Measurements from ENCODE around the gene EGR1. TPM values are rescaled to one million over a fixed set of nuclear protein-coding genes. Genes with fewer than 3 reads are reported as not detected.

Gene EGR1
- polyA plus RNA-seq, 1 of the 3 experiments (the other 2 are of a cell fraction), result 48.0 TPM

DNA sequence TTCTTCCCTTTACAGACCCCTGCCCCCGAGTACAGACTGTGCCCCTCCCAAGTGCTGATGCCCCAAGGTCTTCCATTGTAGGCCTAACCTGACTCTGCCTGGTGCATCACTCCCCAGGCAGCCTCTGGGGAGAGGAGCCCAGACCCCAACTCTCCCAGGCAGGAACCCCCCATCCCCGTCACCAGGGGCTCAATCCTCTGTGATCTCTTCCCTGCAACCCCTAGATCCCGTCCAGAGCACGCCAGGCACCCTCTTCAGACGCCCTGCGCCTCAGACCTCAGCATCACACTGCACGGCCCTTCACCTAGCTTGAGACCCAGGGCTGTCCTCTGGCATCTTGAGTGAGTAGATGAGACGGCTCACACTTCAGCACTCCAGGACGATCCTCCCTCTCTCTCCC lies 6.4 kb upstream of the EGR1 start:
- ChIA-PET POLR2A (no interaction called here), CTCF (interaction anchor here (8.7 to 11.7 kb wide), 2 partner anchors 9 to 41 kb away, joined by 131 to 196 read pairs; no protein-coding TSS in a partner anchor)
- 69% methylated on average over 9 of the region's 9 CpGs for WGBS (ENCODE audit: low lambda C conversion rate)

DNA sequence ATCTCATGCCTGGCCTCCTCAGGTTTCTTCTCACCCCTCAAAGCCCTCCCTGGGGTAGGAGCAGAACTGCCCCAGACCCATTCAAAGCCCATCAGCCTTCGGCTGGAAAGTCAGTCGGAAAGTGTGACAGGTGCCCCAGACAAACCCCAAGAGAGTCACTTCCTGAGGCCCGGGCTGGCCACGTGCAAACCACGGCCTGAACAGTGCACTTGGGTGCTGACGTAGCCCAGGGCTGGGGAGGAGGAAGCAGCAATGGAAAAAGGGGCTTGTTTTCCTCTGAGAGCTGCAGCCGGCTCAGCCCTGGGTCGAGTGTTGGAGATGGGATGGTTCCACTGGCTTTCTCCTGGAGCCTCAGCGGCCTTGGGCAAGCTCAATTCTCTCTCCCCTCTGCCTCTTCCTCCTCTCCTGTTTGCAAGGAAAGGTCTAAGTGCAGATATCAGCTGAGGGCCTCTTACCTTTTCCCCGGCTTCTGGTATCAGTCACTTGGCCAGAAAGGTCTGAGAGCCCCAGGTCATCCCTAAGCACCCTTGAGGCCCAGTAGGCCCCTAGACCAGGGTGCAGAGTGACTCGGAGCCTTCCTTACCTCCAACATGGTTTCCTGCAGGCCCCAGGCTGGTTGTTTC lies 5.9 kb upstream of the EGR1 start:
- H3K9me2 ChIP-seq, result no peaks in the 10 kb centered on the region
- CTCF ChIA-PET, result interaction anchor here (8.7 to 11.7 kb wide), 2 partner anchors 10 to 41 kb away, joined by 131 to 196 read pairs; no protein-coding TSS in a partner anchor
- POLR2A ChIA-PET, result no interaction called here
- TF ChIP-seq RAD21 (IDR thresholded peaks at IDR 0.05; ENCODE audit: low read length) (no peak), FOXJ3 (CRISPR knock-in tag; IDR thresholded peaks at IDR 0.05) (no peak), TEAD4 (IDR thresholded peaks at IDR 0.05; ENCODE audit: borderline replicate concordance, insufficient read depth) (no peak), RFX5 (IDR thresholded peaks at IDR 0.05; ENCODE audit: low read length) (no peak), EP300 (IDR thresholded peaks at IDR 0.05; ENCODE audit: borderline replicate concordance in 1 of 2, low read depth in 1 of 2, low read length in 1 of 2) (no peak), TCF12 (IDR thresholded peaks at IDR 0.05) (no peak), EZH2phosphoT487 (IDR thresholded peaks at IDR 0.05; ENCODE audit: borderline replicate concordance, low read depth) (no peak), MEF2A (IDR thresholded peaks at IDR 0.05; ENCODE audit: borderline replicate concordance, low read depth) (no peak), GABPA (IDR thresholded peaks at IDR 0.05; ENCODE audit: low read depth) (no peak), RXRA (IDR thresholded peaks at IDR 0.05; ENCODE audit: borderline replicate concordance, low read depth) (no peak), FOXM1 (IDR thresholded peaks at IDR 0.05; ENCODE audit: low read depth) (no peak)
- TF ChIP-seq, protein P1, sequence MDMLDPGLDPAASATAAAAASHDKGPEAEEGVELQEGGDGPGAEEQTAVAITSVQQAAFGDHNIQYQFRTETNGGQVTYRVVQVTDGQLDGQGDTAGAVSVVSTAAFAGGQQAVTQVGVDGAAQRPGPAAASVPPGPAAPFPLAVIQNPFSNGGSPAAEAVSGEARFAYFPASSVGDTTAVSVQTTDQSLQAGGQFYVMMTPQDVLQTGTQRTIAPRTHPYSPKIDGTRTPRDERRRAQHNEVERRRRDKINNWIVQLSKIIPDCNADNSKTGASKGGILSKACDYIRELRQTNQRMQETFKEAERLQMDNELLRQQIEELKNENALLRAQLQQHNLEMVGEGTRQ (IDR thresholded peaks at IDR 0.05; ENCODE audit: borderline replicate concordance, low read depth, low read length), result no peak
- TF ChIP-seq, protein P2, sequence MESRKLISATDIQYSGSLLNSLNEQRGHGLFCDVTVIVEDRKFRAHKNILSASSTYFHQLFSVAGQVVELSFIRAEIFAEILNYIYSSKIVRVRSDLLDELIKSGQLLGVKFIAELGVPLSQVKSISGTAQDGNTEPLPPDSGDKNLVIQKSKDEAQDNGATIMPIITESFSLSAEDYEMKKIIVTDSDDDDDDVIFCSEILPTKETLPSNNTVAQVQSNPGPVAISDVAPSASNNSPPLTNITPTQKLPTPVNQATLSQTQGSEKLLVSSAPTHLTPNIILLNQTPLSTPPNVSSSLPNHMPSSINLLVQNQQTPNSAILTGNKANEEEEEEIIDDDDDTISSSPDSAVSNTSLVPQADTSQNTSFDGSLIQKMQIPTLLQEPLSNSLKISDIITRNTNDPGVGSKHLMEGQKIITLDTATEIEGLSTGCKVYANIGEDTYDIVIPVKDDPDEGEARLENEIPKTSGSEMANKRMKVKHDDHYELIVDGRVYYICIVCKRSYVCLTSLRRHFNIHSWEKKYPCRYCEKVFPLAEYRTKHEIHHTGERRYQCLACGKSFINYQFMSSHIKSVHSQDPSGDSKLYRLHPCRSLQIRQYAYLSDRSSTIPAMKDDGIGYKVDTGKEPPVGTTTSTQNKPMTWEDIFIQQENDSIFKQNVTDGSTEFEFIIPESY (IDR thresholded peaks at IDR 0.05; ENCODE audit: borderline replicate concordance, low read depth), result no peak

More for the DNA sequence above, 6.4 kb upstream of the EGR1 start:
- Histone ChIP-seq H3K9ac (no peak overlapping the region), H3K9me2 (no peaks in the 10 kb centered on the region), H3K27ac (ENCODE audit: low read depth in 2 of 2, low read length in 1 of 2) (no peak overlapping the region), H3K36me3 (replicated peaks in 1 of 2; ENCODE audit: control insufficient read depth in 1 of 2, insufficient read depth in 2 of 2, low read length in 1 of 2) (no peaks in the 10 kb centered on the region), H3K9me3 (no peaks in the 10 kb centered on the region), H3F3A (replicated peaks; ENCODE audit: insufficient read depth) (no peaks in the 10 kb centered on the region), H3K4me3 (ENCODE audit: low read depth in 2 of 2, low read length in 1 of 2) (no peak overlapping the region), H4K20me1 (ENCODE audit: insufficient read depth) (no peaks in the 10 kb centered on the region), H3K27me3 (ENCODE audit: insufficient read depth) (no peaks in the 10 kb centered on the region), H3K79me2 (ENCODE audit: insufficient read depth) (no peaks in the 10 kb centered on the region), H2AFZ (ENCODE audit: low read depth) (no peak overlapping the region), H3K4me2 (no peak overlapping the region), H3K4me1 (ENCODE audit: control insufficient read depth in 1 of 2, insufficient read depth in 2 of 2, low read depth in 1 of 2, low read length in 1 of 2) (peaks cover 0 to 6% of the 10 kb centered on the region in 2 experiments; a peak in 1 of 4 replicates)
- no peak for DNase-seq
- TF ChIP-seq FOXJ3 (CRISPR knock-in tag; IDR thresholded peaks at IDR 0.05) (no peak), TCF12 (IDR thresholded peaks at IDR 0.05) (no peak), GABPA (IDR thresholded peaks at IDR 0.05; ENCODE audit: low read depth) (no peak), JUND (IDR thresholded peaks at IDR 0.05) (no peak), RCOR1 (IDR thresholded peaks at IDR 0.05; ENCODE audit: low read length) (no peak), EZH2phosphoT487 (IDR thresholded peaks at IDR 0.05; ENCODE audit: borderline replicate concordance, low read depth) (no peak), MEF2A (IDR thresholded peaks at IDR 0.05; ENCODE audit: borderline replicate concordance, low read depth) (no peak)
- TF ChIP-seq, protein P3, sequence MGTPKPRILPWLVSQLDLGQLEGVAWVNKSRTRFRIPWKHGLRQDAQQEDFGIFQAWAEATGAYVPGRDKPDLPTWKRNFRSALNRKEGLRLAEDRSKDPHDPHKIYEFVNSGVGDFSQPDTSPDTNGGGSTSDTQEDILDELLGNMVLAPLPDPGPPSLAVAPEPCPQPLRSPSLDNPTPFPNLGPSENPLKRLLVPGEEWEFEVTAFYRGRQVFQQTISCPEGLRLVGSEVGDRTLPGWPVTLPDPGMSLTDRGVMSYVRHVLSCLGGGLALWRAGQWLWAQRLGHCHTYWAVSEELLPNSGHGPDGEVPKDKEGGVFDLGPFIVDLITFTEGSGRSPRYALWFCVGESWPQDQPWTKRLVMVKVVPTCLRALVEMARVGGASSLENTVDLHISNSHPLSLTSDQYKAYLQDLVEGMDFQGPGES (IDR thresholded peaks at IDR 0.05; ENCODE audit: low read depth, low read length), result no peak
- TF ChIP-seq, protein P4, sequence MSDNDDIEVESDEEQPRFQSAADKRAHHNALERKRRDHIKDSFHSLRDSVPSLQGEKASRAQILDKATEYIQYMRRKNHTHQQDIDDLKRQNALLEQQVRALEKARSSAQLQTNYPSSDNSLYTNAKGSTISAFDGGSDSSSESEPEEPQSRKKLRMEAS (IDR thresholded peaks at IDR 0.05; ENCODE audit: low read depth), result no peak
- TF ChIP-seq, protein P1 (IDR thresholded peaks at IDR 0.05; ENCODE audit: borderline replicate concordance, low read depth, low read length), result no peak

More for the DNA sequence above, 5.9 kb upstream of the EGR1 start:
- DNase-seq, result no peak
- no peak overlapping the region for H3K4me3 ChIP-seq (ENCODE audit: low read depth in 2 of 2, low read length in 1 of 2)
- H3K4me2 ChIP-seq, result no peak overlapping the region
- no peak overlapping the region for H3K27ac ChIP-seq (ENCODE audit: low read depth in 2 of 2, low read length in 1 of 2)
- H3K36me3 ChIP-seq (replicated peaks in 1 of 2; ENCODE audit: control insufficient read depth in 1 of 2, insufficient read depth in 2 of 2, low read length in 1 of 2), result no peaks in the 10 kb centered on the region
- peaks cover 3% of the 10 kb centered on the region for H3F3A ChIP-seq (replicated peaks; ENCODE audit: insufficient read depth)
- H2AFZ ChIP-seq (ENCODE audit: low read depth), result no peak overlapping the region
- no peaks in the 10 kb centered on the region for H3K79me2 ChIP-seq (ENCODE audit: insufficient read depth)
- H4K20me1 ChIP-seq (ENCODE audit: insufficient read depth), result no peaks in the 10 kb centered on the region
- 93% methylated on average over 9 of the region's 11 CpGs for WGBS (ENCODE audit: low lambda C conversion rate)
- peaks cover 0 to 6% of the 10 kb centered on the region in 2 experiments; a peak in 1 of 4 replicates for H3K4me1 ChIP-seq (ENCODE audit: control insufficient read depth in 1 of 2, insufficient read depth in 2 of 2, low read depth in 1 of 2, low read length in 1 of 2)
- H3K9me3 ChIP-seq, result no peaks in the 10 kb centered on the region
- no peaks in the 10 kb centered on the region for H3K27me3 ChIP-seq (ENCODE audit: insufficient read depth)
- H3K9ac ChIP-seq, result no peak overlapping the region
